ENCODE measurements around the gene SERPINB11. TPM values are rescaled to one million over a fixed set of nuclear protein-coding genes. Genes with fewer than 3 reads are reported as not detected.
"Not testable (repeated sequence)": the region's sequence is repeated elsewhere in the genome, so short reads cannot be mapped to it uniquely, and the experiment has no call there.

The SERPINB11 gene
- polyA plus RNA-seq (2012; ENCODE audit: insufficient read depth, insufficient read length) = not detected

- no peak for DNase-seq (ENCODE audit: low read depth, low spot score)
- H3K4me3 ChIP-seq (ENCODE audit: low read length) = no peak within 1 kb of the TSS
Measured at GRCh38 chr18:63702660-63703059, at the start of gene SERPINB11. SERPINB11 (plus strand) TSS chr18:63702960; CDS start chr18:63710194, 7,234 bp downstream.

GRCh38 chr18:63658920-63659319 lies 43.8 kb upstream of the SERPINB11 start:
- DNase-seq (ENCODE audit: low read depth, low spot score); H3K4me3 ChIP-seq (ENCODE audit: low read length): not testable (repeated sequence)

GRCh38 chr18:63661750-63662149 lies 41.0 kb upstream of the SERPINB11 start, which contains the start of gene SERPINB3:
SERPINB3 (minus strand) TSS chr18:63661893; CDS start chr18:63661216, 677 bp downstream.
- H3K4me3 ChIP-seq (ENCODE audit: low read length); DNase-seq (ENCODE audit: low read depth, low spot score): not testable (repeated sequence)

- no peak for DNase-seq (ENCODE audit: low read depth, low spot score)
- no peak overlapping the region for H3K4me3 ChIP-seq (ENCODE audit: low read length)
Measured at GRCh38 chr18:63664571-63664970, 38.2 kb upstream of the SERPINB11 start.

- DNase-seq (ENCODE audit: low read depth, low spot score) = peak; percentile 1
- no peak overlapping the region for H3K4me3 ChIP-seq (ENCODE audit: low read length)
Measured at GRCh38 chr18:63676526-63677323, 26.0 kb upstream of the SERPINB11 start.

GRCh38 chr18:63677500-63678225 lies 25.1 kb upstream of the SERPINB11 start:
- H3K4me3 ChIP-seq (ENCODE audit: low read length) = no peak overlapping the region
- no peak for DNase-seq (ENCODE audit: low read depth, low spot score)

GRCh38 chr18:63679820-63680606 lies 22.7 kb upstream of the SERPINB11 start:
- DNase-seq (ENCODE audit: low read depth, low spot score) = no peak
- H3K4me3 ChIP-seq (ENCODE audit: low read length) = no peak overlapping the region

GRCh38 chr18:63681449-63682340 lies 21.1 kb upstream of the SERPINB11 start:
- H3K4me3 ChIP-seq (ENCODE audit: low read length) = no peak overlapping the region
- DNase-seq (ENCODE audit: low read depth, low spot score) = no peak

GRCh38 chr18:63683152-63683551 lies 19.6 kb upstream of the SERPINB11 start:
- no peak for DNase-seq (ENCODE audit: low read depth, low spot score)
- H3K4me3 ChIP-seq (ENCODE audit: low read length) = no peak overlapping the region

- no peak overlapping the region for H3K4me3 ChIP-seq (ENCODE audit: low read length)
Measured at GRCh38 chr18:63683890-63684289, 18.9 kb upstream of the SERPINB11 start.

GRCh38 chr18:63684718-63685117 lies 18.0 kb upstream of the SERPINB11 start:
- no peak for DNase-seq (ENCODE audit: low read depth, low spot score)
- no peak overlapping the region for H3K4me3 ChIP-seq (ENCODE audit: low read length)

More at GRCh38 chr18:63683890-63684289, 18.9 kb upstream of the SERPINB11 start:
- no peak for DNase-seq (ENCODE audit: low read depth, low spot score)

- DNase-seq (ENCODE audit: low read depth, low spot score) = no peak
- H3K4me3 ChIP-seq (ENCODE audit: low read length) = no peak overlapping the region
Measured at GRCh38 chr18:63686871-63687270, 15.9 kb upstream of the SERPINB11 start.

GRCh38 chr18:63689064-63689463 lies 13.7 kb upstream of the SERPINB11 start:
- H3K4me3 ChIP-seq (ENCODE audit: low read length) = no peak overlapping the region
- no peak for DNase-seq (ENCODE audit: low read depth, low spot score)

- DNase-seq (ENCODE audit: low read depth, low spot score) = no peak
- no peak overlapping the region for H3K4me3 ChIP-seq (ENCODE audit: low read length)
Measured at GRCh38 chr18:63697097-63697660, 5.6 kb upstream of the SERPINB11 start.

- no peak for DNase-seq (ENCODE audit: low read depth, low spot score)
- H3K4me3 ChIP-seq (ENCODE audit: low read length) = no peak overlapping the region
Measured at GRCh38 chr18:63700501-63700900, 2.3 kb upstream of the SERPINB11 start.

GRCh38 chr18:63701952-63702351 lies 808 bp upstream of the SERPINB11 start:
- DNase-seq (ENCODE audit: low read depth, low spot score) = no peak
- H3K4me3 ChIP-seq (ENCODE audit: low read length) = no peak overlapping the region

- no peak for DNase-seq (ENCODE audit: low read depth, low spot score)
- no peak overlapping the region for H3K4me3 ChIP-seq (ENCODE audit: low read length)
Measured at GRCh38 chr18:63705401-63705800, 2.6 kb downstream of the SERPINB11 start.

- H3K4me3 ChIP-seq (ENCODE audit: low read length) = no peak overlapping the region
- DNase-seq (ENCODE audit: low read depth, low spot score) = no peak
Measured at GRCh38 chr18:63707816-63708215, 5.1 kb downstream of the SERPINB11 start.

All from Jurkat, Clone E6-1 (cell line).